NCI-H2107 treated with DMSO at 0.1 percent for 48 hours (cell line): ENCODE data around the gene KIAA1671.

ENCODE experiments used
- DNase-seq: peaks from one replicate; lab custom pipeline; 2025; ENCODE audit not compliant: unreplicated experiment; lab: John Stamatoyannopoulos, UW

KIAA1671 gene

DNA sequence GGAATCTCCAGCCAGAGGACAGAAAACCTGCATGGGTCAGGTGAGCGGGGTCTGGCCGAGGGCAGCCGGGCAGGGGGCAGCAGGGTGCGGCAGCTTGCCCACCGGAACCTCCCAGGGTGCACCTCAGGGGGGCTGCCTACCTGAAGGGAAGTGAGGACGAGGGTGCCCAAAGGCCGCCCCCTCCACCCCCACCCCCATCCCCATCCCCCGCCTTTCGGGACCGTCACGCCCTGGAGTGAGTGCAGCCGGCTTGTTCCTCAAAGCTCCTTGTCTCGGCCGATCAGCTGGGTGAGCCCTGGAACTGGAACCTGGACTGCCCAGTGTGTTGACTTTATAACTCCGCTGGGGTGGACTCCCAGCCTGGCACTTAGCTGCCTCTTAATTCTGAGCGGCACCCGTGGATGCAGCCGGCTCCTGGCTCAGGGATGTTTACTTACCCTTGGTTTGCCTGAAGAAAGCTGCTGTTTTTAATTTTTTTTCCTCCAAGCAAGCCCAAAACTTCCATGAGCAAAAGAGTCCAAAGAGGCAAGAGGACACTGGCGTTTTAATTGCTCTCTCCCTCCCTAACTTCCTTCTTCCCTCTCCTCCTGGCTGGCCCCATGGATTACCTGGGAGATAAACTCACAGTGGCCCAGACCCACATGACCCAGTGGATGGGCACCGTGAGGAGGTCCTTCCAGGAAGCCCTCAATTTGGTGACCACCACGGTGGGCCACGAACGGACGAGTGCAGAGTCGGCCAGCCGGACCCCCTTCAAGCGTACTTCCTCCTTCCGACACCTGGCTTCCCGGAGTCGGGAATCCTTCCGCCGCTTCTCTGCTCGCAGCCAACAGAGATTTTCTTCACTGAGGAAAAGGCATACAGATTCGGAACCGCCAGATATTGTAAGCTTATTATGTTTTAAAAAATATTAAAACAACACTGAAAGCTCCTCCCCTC lies 159.3 kb downstream of the KIAA1671 start:
- no peak for DNase-seq

DNA sequence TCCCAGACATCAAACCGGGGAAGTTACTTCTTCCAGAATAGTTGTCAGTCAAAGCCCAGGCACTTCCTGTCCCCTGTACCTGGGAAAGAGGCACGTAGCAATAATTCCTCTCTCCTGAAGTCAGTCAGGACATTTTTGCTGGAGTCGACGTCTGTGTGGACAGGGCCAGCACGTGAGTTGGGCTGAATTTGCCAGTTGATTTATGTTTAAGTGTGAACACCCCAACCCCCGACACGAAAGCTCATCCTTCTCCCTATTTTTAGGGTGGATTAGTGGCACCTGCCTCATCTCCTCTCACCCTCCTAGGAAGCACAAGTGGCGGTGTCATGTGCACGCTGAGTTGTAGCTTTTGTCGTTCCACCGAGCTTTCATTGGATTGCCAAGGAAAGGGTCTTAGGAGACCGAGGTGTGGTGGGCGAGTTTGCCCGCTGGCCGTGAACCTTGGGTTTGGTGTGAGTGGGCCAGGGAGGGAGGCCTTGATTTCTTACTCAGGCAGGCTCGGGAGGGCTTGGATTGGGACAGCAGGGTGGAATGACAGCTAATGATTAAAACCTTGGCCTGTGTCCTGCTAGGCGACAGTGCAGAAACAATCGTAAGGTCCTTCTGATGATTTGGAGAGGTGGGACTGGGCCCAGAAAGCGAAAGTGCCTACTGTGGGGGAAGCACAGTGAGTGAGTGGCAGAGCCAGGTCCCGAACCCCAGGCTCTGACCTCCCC lies 160.2 kb downstream of the KIAA1671 start:
- no peak for DNase-seq

DNA sequence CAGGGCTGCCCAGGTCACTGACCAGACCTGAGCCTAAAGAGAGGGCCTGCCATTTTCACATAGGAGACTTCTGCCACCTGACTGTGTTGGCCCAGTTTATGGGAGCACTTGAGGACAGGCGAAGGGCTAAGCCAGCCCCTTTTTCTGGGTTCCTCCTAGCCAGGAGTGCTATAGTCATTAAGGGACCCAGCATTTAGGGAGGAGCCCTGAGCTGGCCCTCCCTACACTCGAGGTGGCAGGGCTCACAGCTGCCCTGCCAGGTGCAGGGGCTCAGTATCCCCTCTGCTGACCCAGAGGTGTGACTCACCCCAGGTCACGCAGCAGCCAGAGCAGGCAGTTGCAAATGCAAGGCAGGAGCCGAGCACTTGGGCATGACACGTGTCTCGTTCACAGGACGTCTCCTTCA lies 160.8 kb downstream of the KIAA1671 start:
- no peak for DNase-seq

DNA sequence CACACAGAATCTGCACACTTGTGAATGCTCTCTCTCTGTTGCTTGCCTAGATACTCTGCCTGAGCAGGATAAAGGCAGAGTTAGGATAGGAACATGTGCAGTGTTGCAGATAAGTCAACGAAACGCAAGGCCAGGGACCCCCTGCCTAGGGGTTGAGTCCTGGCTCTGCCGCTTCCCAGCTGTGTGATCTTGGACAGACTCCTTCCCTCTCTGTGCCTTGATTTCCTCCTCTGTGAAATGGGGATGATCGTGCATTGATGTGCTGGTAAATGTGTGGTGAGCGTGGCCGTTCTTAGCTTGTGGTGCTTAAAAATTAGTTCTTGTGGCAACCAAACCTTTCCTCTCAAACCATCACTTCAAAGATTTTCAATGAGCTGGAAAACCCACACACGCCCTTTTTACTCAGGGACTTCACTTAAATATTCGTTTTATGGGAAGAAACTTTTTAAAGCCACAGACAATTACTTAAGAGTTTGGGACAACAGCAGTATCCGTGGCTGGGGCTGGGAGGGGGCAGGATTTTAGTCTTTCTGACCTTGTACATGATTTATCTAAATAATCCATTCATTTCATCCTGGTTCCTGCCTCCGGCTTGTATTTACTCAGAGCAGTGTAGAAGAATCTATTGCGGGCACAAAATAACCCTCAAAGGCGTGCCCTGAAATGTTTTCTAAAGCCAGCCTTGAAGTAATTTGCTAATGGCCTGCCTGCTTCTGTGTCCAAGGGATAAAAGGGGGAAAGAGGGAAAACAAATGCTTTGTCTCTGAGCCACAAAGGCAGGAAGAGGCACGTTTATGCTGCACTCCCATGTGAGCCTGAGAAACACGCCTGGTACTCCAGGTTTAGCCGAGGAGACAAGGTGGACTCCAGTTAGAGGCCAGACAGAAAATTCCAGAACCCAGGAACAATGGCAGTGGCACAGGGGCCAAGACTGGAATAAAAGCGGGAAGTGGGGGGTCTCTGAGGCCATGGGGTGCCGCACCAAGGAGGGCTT lies 162.2 kb downstream of the KIAA1671 start:
- DNase-seq = peak; percentile 22

DNA sequence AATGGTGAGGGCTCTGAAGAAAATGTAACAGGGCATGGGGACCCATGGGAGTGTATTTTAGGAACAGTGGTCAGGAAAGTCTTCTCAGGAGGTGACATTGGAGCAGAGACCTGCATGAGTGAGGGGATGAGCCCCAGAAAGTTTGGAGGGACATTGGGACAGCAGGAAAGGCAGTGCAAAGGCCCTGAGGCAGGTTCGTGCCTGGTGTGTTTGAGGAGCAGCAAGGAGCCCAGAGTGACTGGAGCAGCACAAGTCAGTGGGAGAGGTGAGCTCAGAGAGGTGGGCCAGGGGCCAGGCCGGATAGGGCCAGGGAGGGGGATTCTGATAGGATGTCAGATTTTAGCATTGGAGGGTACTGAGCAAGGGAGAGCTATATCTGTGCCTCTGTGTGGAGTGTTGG lies 167.1 kb downstream of the KIAA1671 start:
- no peak for DNase-seq

DNA sequence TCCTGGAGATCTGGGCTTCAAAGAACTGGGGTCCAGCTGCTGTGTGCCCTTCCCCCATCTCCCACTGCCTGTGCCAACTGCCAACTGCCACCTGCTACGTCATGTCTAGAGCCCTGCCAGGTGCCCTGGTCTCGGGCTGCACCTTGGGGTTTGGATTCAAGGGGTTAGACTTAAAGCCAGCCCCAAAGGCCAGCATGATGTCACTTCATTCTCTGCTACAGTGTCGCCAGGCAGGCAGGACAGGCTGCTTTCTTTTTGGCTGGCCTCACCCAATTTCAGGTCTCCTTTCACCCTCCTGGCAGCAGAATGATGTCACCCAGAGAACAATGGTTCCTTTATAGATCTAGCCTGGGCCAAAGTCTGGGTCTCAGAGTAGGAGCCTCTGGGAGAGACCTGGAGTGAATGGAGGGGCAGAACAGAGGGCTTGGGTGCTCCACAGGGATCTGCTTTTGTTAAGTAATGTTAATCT lies 167.6 kb downstream of the KIAA1671 start:
- DNase-seq = peak; percentile 30

DNA sequence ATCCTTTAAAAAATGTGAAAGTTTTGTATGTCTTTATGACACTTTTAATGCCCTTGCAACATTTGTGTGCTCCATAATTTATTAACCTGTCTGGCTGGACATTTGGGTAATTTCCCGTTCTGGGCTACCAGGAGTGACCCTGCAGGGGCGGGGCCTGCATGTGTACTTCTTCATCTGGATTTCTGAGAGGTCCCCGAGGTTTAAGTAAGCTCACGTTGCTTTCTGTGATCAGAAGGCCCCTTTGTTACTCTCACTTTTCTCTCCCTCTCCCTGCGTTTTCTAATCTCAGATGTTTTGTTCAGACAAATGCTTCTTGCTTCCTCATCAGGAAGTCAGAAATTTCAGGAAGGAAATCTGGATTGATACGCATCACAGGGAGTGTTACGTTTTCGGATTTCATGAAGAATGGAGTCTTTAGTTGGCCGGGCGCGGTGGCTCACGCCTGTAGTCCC lies 168.3 kb downstream of the KIAA1671 start:
- DNase-seq = no peak

DNA sequence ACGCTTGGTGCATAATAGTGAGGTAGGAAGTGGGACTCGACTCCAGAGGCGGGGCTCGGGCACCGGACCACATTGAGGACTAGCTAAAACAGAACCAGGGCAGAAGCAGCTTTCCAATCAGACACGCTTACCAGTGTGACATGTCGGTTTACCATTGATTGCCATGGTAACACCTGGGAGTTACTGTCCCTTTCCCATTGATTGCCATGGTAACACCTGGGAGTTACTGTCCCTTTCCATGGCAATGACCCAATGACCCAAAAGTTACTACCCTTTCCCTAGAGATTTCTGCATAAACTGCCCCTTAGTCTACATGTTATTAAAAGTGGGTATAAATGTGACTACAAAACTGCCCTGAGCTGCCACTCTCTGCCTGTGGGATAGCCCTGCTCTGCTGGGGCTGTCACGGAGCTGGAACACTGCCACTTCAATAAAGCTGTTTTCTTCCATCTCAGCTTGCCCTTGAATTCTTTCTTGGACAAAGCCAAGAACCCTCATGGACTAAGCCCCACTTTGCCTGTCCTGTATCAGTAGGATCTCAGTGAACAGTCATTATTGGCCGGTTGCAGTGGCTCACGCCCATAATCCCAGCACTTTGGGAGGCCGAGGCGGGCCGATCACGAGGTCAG lies 169.7 kb downstream of the KIAA1671 start:
- DNase-seq = no peak

DNA sequence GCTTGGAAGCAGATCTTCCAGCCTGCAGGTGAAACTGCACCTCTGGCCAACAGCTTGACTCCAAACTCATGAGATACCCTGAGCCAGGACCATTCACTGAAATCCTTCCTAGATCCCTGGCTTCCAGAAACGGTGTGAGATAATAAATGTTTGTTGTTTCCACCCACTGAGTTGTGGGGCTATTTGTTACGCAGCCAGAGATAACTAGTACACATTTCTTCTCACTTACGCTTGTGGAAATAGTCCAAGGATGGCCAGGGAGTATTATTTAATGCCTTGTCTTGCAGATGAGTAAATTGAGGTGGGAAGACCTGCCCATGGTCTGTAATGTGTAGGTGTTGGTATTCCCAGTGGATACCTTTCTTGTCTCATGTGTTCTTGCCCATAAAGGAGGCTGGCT lies 171.2 kb downstream of the KIAA1671 start:
- DNase-seq = no peak

DNA sequence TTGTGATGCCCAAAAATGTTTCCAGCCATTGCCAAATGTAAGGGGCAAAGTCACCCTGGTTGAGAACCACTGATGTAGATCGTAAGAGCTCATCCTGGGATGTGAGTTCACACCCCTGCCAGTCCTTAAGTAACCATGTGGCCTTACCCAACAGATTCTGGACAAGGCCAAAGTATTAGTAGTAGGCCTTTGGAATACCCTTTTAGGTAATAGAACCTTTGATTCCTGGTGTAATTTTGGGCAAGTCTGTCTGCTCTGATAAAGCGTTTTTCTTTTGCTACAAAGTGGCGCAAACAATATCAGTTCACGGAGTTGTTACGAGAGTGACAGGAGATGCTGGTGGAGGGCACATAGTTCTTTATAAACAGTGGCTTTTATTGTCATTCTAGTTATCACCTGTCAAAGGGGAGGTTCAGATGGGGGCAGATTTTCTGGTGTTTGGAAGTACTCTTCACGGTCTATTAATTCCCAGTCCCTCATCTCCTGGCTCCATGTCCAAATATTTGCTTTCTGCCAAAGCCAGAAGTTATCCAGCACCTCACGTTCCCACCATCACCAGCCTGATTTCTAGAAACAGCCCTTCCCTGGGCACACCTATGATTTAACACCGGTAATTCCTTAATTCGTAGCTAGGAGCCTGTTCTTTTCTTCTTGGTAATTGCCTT lies 173.3 kb downstream of the KIAA1671 start:
- DNase-seq = no peak

DNA sequence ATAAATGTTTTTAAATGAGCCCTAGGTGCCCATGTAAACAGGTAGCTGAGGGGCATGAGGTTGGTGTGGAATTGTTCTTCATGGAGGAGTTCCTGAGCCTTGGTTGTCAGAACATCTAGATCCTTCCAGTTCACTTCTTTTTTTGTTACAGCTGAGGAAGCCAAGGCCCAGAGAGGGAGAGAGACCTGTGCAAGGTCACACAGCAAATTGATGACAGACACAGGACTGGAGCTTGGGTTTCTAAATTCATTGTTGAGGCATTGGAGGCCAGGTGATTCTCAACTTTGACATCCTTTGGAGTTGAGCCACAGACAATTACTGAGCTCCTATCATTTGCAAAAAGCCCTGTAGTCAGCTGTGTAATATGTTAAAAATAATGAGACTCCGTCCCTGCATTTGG lies 174.0 kb downstream of the KIAA1671 start:
- DNase-seq = no peak

DNA sequence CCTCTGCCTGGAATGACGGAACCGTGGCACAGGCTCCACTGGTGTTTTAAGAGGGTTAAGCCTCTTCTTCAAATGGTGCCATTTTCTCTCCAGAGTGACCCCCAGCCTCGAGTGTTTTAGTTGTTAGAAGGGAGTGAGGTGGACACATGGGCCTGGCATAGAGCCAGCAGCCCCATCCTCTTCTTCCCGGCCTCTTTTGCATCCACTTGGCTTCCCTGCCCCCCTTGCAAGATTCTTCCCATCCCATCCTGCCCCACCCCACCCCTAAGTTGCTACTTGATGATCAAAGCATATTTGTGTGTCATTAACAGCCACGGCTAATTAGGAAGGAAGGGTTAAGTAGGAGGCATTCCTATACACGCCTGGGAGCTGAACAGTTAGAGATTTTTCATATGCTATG lies 174.8 kb downstream of the KIAA1671 start:
- no peak for DNase-seq

DNA sequence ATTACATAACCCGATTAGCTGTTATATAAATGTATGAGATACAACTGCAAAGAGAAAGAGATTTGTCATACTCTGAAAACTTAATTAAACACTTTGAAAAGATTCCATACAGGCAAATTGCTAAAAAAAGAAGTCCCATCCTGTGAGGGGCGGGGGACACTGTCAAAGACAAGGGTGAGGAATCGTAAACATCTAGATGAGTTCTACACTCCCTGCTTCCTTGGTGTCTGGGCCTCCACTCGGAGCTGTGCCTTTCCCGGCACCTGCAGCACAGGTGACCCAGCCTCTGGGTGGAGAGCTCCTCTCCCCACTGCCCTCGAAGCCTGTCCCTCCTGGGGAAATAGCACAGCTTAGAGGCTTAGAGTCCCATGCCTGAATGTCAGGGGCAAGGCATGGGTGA lies 177.9 kb downstream of the KIAA1671 start:
- no peak for DNase-seq

DNA sequence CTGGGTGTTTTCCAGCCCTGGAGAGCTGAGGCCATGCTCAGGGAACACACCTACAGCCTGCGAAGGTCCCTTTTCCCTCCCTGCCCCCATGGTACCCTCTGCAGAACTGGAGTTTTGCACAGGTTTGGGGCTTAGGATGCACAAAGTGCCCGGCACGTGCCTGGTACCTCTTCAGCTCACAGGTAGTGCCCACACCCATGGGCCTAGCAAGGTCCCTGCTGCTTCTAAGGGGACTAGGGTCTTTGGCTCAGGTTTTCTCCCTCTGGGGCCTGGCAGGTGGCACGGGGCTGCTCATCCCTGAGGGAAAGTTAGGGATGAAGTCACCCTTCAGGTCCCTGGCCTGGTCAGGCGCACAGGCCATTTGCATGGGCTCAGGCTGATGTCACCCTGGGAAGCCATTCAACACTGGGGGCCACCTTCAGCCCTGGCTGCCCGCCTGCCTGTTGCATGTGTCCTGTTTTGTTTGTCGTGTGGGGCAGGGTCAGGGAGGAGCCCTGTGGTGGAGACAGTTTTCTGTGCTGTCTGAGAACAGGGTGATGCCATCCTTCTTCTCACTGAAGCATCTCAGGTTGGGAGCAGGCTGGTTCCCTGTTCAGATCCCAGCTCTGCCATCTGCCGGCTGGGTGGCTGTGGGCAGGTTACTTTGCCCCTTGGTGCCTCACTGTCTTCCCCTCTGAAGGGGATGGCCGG lies 178.8 kb downstream of the KIAA1671 start:
- DNase-seq = no peak

DNA sequence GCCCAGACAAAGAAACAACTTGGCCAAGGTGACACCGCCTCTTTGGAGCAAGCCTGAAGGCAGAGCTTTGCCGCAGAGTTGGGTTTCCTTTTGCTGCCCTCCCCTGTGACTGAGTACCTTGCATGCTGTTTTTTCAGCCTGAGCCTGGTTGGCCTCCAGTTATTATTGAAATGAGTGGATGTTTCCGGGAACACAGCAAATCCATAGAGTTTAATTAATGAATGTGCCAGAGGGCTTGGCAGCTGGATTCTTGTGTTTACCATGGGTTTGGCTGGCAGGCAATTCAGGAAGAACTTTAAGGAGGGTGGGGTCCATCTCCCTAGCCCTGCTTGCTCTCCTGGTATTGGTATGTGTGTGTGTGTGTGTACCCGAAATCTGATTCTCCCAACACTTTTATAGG lies 181.5 kb downstream of the KIAA1671 start:
- DNase-seq = no peak

DNA sequence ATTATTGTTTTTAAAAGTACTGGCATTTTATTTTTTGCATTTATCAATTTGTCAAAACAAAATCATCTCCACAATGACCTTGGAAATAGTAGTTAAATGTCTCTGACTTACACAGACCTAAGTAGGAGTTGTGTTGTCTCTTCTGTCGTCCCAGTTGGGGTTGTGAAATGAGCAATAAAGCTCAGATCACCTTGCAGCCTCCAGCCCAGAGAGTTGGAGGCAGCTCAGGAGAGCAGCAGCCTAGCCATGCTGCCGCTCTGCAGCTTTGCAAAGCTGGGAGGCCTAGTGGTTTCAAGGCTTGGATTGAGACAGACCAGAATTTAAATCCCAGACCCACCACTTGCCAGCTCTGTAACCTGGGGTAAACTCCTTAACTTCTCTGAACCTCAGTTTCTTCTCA lies 181.9 kb downstream of the KIAA1671 start:
- no peak for DNase-seq

DNA sequence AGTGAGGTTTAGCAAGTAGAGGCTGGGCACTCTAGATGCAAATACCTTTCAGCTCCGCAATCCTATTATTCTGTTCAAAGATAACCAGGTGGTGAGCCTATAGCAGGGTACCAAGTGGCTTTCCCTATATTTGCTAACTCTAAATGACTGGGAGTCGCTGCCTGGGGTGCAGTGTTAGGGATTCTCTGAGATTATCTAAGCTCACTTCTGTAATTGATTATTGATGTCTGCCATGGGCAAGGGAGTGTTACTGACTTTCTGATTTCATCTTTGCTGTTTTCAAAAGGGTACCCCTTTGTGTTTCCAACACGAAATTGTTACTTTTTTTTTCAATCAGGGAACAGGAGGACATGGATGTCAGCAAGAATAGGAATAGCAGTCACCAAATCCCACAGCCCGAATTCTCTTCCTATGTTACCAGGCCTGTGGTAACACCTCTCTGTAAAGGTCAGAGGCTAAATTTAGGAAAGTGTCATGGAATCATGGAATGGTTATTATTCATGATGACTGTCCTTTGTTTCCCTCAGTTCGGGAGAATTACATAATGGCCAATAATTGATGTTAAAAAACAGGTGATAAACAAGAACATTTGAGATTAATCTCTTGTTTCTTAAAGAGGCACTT lies 184.5 kb downstream of the KIAA1671 start:
- no peak for DNase-seq

DNA sequence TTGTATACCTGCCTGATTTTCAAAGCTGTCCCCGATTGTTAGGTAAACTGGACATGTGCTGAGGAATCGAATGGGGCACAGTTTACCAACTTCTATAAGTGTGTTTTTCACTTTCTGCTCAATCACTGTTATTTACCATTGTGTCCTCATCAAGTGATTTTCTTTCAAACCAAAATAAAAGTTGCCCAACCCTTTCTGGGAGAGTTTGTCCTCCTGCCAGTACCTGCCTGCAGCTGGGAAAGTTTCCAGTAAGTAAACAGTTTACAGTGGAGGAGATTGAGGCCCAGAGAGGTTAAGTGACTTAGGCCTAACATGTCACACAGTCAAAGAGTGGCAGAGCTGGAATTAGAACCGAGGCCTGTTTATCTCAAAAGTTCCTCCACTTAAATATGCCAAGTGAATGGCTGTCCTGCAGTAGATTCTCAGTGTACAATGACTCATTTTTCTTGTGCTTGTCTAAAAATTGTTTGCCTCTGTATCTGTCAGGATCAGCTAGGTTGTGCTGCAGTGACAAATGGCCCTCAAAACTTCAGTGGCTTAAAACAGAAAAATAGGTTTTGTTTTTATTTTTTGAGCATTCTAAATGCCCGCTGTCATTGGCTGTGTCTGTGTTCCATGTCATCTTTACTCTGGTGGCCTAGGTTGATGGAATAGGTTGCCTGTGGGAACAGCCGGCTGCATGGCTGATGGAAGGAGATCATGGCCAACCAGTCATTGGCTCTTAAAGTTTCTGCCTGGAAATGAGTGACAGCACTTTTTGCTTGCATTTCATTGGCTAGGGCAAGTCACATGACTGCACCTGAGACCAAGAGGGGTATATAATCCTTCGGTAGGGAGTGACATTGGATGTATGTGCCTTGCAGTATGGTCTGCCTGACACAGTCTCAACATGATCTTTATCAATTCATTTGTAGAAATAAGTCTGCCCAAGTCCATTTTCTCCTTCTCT lies 185.3 kb downstream of the KIAA1671 start:
- DNase-seq = no peak
